ENCODE results near the gene NDFIP1. TPM values are rescaled to one million over a fixed set of nuclear protein-coding genes. Genes with fewer than 3 reads are reported as not detected.

NDFIP1 gene
- total RNA-seq, 2 experiments from 2014 or later: 185 to 192 TPM

DNA sequence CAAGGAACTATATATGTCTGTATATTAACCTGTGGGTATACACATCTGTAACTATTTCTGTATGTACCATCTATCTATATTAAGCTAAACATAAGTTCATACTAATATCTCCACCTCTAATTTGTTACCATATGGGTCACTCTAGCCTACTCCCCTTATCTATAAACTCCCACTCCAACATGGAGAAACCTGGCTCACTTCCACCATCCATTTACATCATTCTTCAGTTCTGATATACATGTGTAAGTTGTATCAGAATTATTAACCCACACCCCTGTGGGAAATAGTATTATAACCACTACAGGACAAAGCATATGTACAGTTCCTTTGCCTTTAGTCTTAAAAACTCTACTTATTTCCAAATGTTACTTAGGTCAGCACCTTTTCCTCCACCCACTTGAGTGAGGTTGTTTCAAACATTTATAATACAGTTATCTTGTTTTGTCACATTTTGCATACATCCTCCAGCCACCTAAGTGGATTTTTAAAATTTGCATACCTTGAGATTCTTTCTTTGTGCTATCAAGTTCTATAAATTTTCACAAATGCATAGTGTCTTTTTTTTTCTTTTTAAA, 10.6 kb downstream of the NDFIP1 start:
- Mint-ChIP-seq H3K9me3 (no peaks in the 10 kb centered on the region), H3K27ac (no peak overlapping the region), H3K4me1 (ENCODE audit: low read depth) (peaks cover 89% of the 10 kb centered on the region), H3K4me3 (peak overlapping the region; percentile 12), H3K36me3 (ENCODE audit: low read depth) (peaks cover 78% of the 10 kb centered on the region), H3K27me3 (no peaks in the 10 kb centered on the region)
- Histone ChIP-seq H3K27ac (ENCODE audit: low read depth in 1 of 2, low read length in 2 of 2) (no peak overlapping the region), H3K4me1 (ENCODE audit: insufficient read depth, low read length) (peaks cover 54% of the 10 kb centered on the region), H3K4me3 (ENCODE audit: low read length) (no peak overlapping the region), H3K27me3 (ENCODE audit: control insufficient read depth in 1 of 2, insufficient read depth in 2 of 2, low read length in 2 of 2) (no peaks in the 10 kb centered on the region), H3K9me3 (ENCODE audit: control insufficient read depth in 1 of 2, insufficient read depth in 1 of 2, low read length in 2 of 2) (no peaks in the 10 kb centered on the region), H3K36me3 (ENCODE audit: insufficient read depth, low read length) (peaks cover 31% of the 10 kb centered on the region)
- no peak for ATAC-seq (ENCODE audit: poor library complexity)
- ChIA-PET CTCF (interaction anchor here (1.2 kb wide), 1 partner anchor 12 kb away, joined by 3 read pairs; no protein-coding TSS in a partner anchor), POLR2A (interaction anchor here (1.1 to 1.4 kb wide), 3 partner anchors 20 to 107 kb away, joined by 3 to 6 read pairs (median 4); no protein-coding TSS in a partner anchor)
- intact Hi-C loops (cut with DNase I, micrococcal nuclease): loop anchor here in 1 of 2 experiments (5.0 kb wide), 1 partner anchor 37 kb away; no protein-coding TSS in a partner anchor
- TF ChIP-seq, protein P1, sequence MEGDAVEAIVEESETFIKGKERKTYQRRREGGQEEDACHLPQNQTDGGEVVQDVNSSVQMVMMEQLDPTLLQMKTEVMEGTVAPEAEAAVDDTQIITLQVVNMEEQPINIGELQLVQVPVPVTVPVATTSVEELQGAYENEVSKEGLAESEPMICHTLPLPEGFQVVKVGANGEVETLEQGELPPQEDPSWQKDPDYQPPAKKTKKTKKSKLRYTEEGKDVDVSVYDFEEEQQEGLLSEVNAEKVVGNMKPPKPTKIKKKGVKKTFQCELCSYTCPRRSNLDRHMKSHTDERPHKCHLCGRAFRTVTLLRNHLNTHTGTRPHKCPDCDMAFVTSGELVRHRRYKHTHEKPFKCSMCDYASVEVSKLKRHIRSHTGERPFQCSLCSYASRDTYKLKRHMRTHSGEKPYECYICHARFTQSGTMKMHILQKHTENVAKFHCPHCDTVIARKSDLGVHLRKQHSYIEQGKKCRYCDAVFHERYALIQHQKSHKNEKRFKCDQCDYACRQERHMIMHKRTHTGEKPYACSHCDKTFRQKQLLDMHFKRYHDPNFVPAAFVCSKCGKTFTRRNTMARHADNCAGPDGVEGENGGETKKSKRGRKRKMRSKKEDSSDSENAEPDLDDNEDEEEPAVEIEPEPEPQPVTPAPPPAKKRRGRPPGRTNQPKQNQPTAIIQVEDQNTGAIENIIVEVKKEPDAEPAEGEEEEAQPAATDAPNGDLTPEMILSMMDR (IDR thresholded peaks at IDR 0.05): no peak
- no peak for DNase-seq

DNA sequence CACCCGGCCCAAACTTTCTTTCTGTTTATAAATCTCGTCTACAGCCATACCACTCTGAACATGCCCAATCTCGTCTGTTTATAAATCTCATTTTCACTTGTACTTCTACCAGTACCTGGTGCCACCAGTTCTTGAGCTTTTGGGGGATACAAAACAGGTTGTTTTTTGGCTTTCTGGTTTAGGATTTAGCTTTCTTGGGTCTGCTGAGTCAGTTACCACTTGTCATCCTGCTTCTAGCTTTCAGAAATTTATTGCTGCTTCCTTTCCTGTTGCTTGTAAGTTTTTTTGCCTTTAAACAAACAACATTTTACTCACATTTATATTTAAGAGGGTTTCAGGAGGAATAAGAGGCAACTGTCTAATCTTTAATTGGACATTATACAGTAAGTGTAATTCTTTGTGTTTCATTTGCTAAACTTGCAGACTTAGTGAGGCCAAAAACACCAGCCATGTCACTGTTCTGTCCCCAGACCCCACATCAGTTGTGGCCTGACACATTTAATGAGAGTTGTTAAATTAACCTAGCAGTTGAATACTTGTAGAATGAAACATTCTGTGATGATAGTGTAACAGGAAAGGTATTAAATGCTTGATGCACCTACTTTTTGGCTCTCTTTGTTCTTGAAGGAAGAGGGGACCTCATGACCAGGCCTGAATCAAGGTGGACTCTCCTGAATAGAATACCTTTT, 11.8 kb downstream of the NDFIP1 start:
- H3K4me1 ChIP-seq (ENCODE audit: insufficient read depth, low read length): peaks cover 53% of the 10 kb centered on the region
- H3K4me1 Mint-ChIP-seq (ENCODE audit: low read depth): peaks cover 88% of the 10 kb centered on the region
- H3K27me3 ChIP-seq (ENCODE audit: control insufficient read depth in 1 of 2, insufficient read depth in 2 of 2, low read length in 2 of 2): no peaks in the 10 kb centered on the region

DNA sequence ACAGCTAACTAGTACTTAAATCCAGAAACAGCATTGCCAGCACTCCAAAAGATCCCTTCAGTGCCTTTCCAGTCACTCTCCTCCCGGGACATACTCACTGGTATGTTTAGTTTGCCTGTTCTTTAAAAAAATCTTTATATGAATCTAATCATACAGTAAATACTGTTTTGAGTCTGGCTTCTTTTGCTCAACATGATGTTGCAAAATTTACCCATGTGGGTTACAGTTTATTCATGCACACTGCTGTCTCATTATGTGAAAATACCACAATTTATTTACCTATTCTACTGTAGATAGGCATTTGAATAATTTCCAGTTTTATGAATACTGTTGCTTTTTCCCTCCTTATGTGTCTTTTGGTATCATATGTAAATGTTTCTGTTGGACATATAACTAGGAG, 13.5 kb downstream of the NDFIP1 start:
- Histone ChIP-seq H3K27me3 (ENCODE audit: control insufficient read depth in 1 of 2, insufficient read depth in 2 of 2, low read length in 2 of 2) (no peaks in the 10 kb centered on the region), H3K36me3 (ENCODE audit: insufficient read depth, low read length) (peaks cover 28% of the 10 kb centered on the region), H3K4me3 (ENCODE audit: low read length) (no peak overlapping the region), H3K27ac (ENCODE audit: low read depth in 1 of 2, low read length in 2 of 2) (no peak overlapping the region), H3K4me1 (ENCODE audit: insufficient read depth, low read length) (peaks cover 44% of the 10 kb centered on the region), H3K9me3 (ENCODE audit: control insufficient read depth in 1 of 2, insufficient read depth in 1 of 2, low read length in 2 of 2) (peaks cover 0 to 4% of the 10 kb centered on the region in 2 experiments)
- no peak for ATAC-seq (ENCODE audit: poor library complexity)
- DNase-seq: no peak
- Mint-ChIP-seq H3K9me3 (no peaks in the 10 kb centered on the region), H3K27me3 (no peaks in the 10 kb centered on the region), H3K36me3 (ENCODE audit: low read depth) (peaks cover 85% of the 10 kb centered on the region), H3K4me1 (ENCODE audit: low read depth) (peaks cover 89% of the 10 kb centered on the region), H3K27ac (peak overlapping the region; percentile 52), H3K4me3 (peak overlapping the region; percentile 50)
- ChIA-PET POLR2A (no interaction called here), CTCF (no interaction called here)
- intact Hi-C loops (cut with DNase I, micrococcal nuclease): no loop called here
- TF ChIP-seq, protein P1 (IDR thresholded peaks at IDR 0.05): no peak

More for the DNA sequence above, 11.8 kb downstream of the NDFIP1 start:
- no peaks in the 10 kb centered on the region for H3K27me3 Mint-ChIP-seq
- ChIA-PET CTCF (no interaction called here), POLR2A (interaction anchor here (1.1 to 2.0 kb wide), 4 partner anchors 10 to 109 kb away, joined by 3 to 10 read pairs (median 5); no protein-coding TSS in a partner anchor)
- Histone ChIP-seq H3K36me3 (ENCODE audit: insufficient read depth, low read length) (peaks cover 28% of the 10 kb centered on the region), H3K9me3 (ENCODE audit: control insufficient read depth in 1 of 2, insufficient read depth in 1 of 2, low read length in 2 of 2) (peaks cover 0 to 4% of the 10 kb centered on the region in 2 experiments), H3K4me3 (ENCODE audit: low read length) (no peak overlapping the region), H3K27ac (ENCODE audit: low read depth in 1 of 2, low read length in 2 of 2) (no peak overlapping the region)
- intact Hi-C loops (cut with DNase I, micrococcal nuclease): no loop called here
- TF ChIP-seq, protein P1 (IDR thresholded peaks at IDR 0.05): no peak
- peak overlapping the region; percentile 54 for H3K4me3 Mint-ChIP-seq
- no peak for DNase-seq
- H3K27ac Mint-ChIP-seq: no peak overlapping the region
- no peaks in the 10 kb centered on the region for H3K9me3 Mint-ChIP-seq
- no peak for ATAC-seq (ENCODE audit: poor library complexity)
- peaks cover 86% of the 10 kb centered on the region for H3K36me3 Mint-ChIP-seq (ENCODE audit: low read depth)
